ENCODE results near the gene FOSL1. TPM values are rescaled to one million over a fixed set of nuclear protein-coding genes. Genes with fewer than 3 reads are reported as not detected.

FOSL1 gene
- total RNA-seq, 1 experiment from 2014 or later: 20.5 TPM

GRCh38 chr11:65853246-65853979 is 46.8 kb downstream of the FOSL1 start (continued):
- TF ChIP-seq ZNF425 (CRISPR knock-in tag; conservative IDR thresholded peaks at IDR 0.05) (no peak; the same call in 1 of the 2 replicates), ZNF532 (CRISPR knock-in tag; IDR thresholded peaks at IDR 0.05; ENCODE audit: borderline replicate concordance) (no peak), NR2C2 (CRISPR knock-in tag; IDR thresholded peaks at IDR 0.05) (no peak), NR3C1 (CRISPR knock-in tag; conservative IDR thresholded peaks at IDR 0.05; ENCODE audit: low read depth) (no peak), ZNF396 (CRISPR knock-in tag; IDR thresholded peaks at IDR 0.05; ENCODE audit: borderline replicate concordance) (no peak), MYBL2 (CRISPR knock-in tag; IDR thresholded peaks at IDR 0.05) (no peak), RELA (CRISPR knock-in tag; IDR thresholded peaks at IDR 0.05; ENCODE audit: borderline replicate concordance) (no peak), NFATC4 (CRISPR knock-in tag; IDR thresholded peaks at IDR 0.05) (peak; percentile 55), CDX4 (CRISPR knock-in tag; IDR thresholded peaks at IDR 0.05; ENCODE audit: borderline replicate concordance) (no peak), FOXP4 (CRISPR knock-in tag; IDR thresholded peaks at IDR 0.05) (no peak), IRF1 (CRISPR knock-in tag; IDR thresholded peaks at IDR 0.05) (no peak), TCF7 (CRISPR knock-in tag; IDR thresholded peaks at IDR 0.05; ENCODE audit: low read depth) (no peak), ARID4B (CRISPR knock-in tag; IDR thresholded peaks at IDR 0.05; ENCODE audit: borderline replicate concordance) (no peak), ETV6 (CRISPR knock-in tag; IDR thresholded peaks at IDR 0.05) (0 out of 2 replicates have a peak, but pooled peaks have one; percentile 17), ZNF671 (CRISPR knock-in tag; IDR thresholded peaks at IDR 0.05) (peak; percentile 12; the same call in 1 of the 2 replicates), ZNF138 (CRISPR knock-in tag; conservative IDR thresholded peaks at IDR 0.05) (no peak)
